GM23248 (cell line): Measurements from ENCODE around the gene GALNT1.

Experiments used
- EZH2 ChIP-seq: fragments of 200-600 bp; sonication (generic); IDR thresholded peaks from 2 replicates; pipeline ENCODE4 v1.6.1; 2018; ENCODE audit warnings: antibody characterized with exemption, mild to moderate bottlenecking; ENCODE audit not compliant: insufficient read depth, poor library complexity, severe bottlenecking
- EZH2phosphoT487 ChIP-seq: fragments of 200-600 bp; sonication (generic); IDR thresholded peaks from 2 replicates; pipeline ENCODE4 v1.6.1; 2018; ENCODE audit warnings: antibody characterized with exemption, moderate library complexity, mild to moderate bottlenecking, low read depth; ENCODE audit not compliant: insufficient read depth

DNA sequence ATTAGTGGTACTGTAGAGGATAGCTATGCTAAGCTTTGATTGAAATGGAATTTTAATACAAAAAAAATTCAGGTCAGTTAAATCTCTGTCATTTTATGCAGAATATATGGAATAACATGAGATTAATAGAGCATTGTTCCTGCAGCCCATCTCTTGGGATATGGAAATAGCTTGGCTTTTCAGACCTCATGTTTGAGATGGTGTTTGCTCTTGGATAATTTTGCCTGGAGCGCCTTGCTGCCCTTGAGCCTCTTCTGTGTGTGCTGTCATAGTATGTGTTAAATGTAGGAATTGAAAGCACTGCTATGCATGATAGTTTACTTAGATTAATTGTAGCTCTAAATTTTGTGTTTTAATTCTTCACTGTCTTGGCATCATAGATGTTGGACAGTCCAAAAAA is 27.7 kb downstream of the GALNT1 start:
- no peak for TF ChIP-seq EZH2
- no peak for TF ChIP-seq EZH2phosphoT487
